ENCODE measurements around the gene CRYGB. TPM values are rescaled to one million over a fixed set of nuclear protein-coding genes. Genes with fewer than 3 reads are reported as not detected.

CRYGB gene
- total RNA-seq, 1 experiment from 2014 or later: not detected

GRCh38 chr2:208097313-208097712 lies 48.6 kb downstream of the CRYGB start:
- Histone ChIP-seq H2BK5ac (ENCODE audit: insufficient read length, low read length) (no peak overlapping the region), H2BK15ac (ENCODE audit: low read depth, low read length) (no peak overlapping the region), H3K4me2 (ENCODE audit: insufficient read depth, insufficient read length, low read length) (no peak overlapping the region), H4K5ac (ENCODE audit: insufficient read length, low read depth, low read length) (no peak overlapping the region), H4K8ac (replicated peaks; ENCODE audit: insufficient read length, low read depth, low read length) (no peak overlapping the region), H2AK5ac (ENCODE audit: insufficient read length, low read length) (no peak overlapping the region), H3K4me1 (ENCODE audit: insufficient read depth, low read length) (no peaks in the 10 kb centered on the region; the same call in 1 of the 2 replicates), H2BK20ac (ENCODE audit: low read depth, low read length, poor library complexity, severe bottlenecking) (no peak overlapping the region), H3T11ph (ENCODE audit: low read length) (no peak overlapping the region), H2BK120ac (ENCODE audit: low read depth, low read length, poor library complexity, severe bottlenecking) (no peak overlapping the region), H3K23ac (ENCODE audit: insufficient read length, low read depth, low read length) (no peak overlapping the region), H3K27ac (ENCODE audit: insufficient read length, low read depth, low read length) (no peak overlapping the region), H3K27me3 (ENCODE audit: insufficient read depth, low read length) (no peaks in the 10 kb centered on the region), H3K9me3 (ENCODE audit: control insufficient read depth, low read depth, low read length) (no peaks in the 10 kb centered on the region), H2BK12ac (ENCODE audit: insufficient read length, low read depth, low read length) (no peak overlapping the region), H3K14ac (ENCODE audit: insufficient read depth, low read length) (no peak overlapping the region), H3K79me2 (ENCODE audit: insufficient read depth, low read length) (no peaks in the 10 kb centered on the region), H2AFZ (ENCODE audit: low read length) (no peak overlapping the region), H3K23me2 (ENCODE audit: insufficient read length, low read depth, low read length, poor library complexity, severe bottlenecking) (no peaks in the 10 kb centered on the region), H3K9ac (ENCODE audit: extremely low read depth, insufficient read length, low read length) (no peak overlapping the region), H4K91ac (ENCODE audit: insufficient read length, low read depth, low read length) (no peak overlapping the region), H3K56ac (ENCODE audit: insufficient read length, low read depth, low read length) (no peak overlapping the region), H3K18ac (ENCODE audit: insufficient read length, low read depth, low read length) (no peak overlapping the region), H4K20me1 (ENCODE audit: control insufficient read depth, insufficient read depth, insufficient read length) (no peaks in the 10 kb centered on the region), H3K79me1 (ENCODE audit: insufficient read depth, low read depth, low read length, poor library complexity, severe bottlenecking) (no peaks in the 10 kb centered on the region), H3K4ac (ENCODE audit: low read depth, low read length) (no peak overlapping the region)
- no peak for DNase-seq
- WGBS (ENCODE audit: extremely low coverage, insufficient read length, low lambda C conversion rate): no CpG with 5 or more reads among the region's 3 CpGs
- H3K27ac Mint-ChIP-seq: no peak overlapping the region
- H3K9me3 Mint-ChIP-seq: peaks cover 0 to 3% of the 10 kb centered on the region in 2 experiments; a peak in 1 of 5 replicates
- peaks cover 7 to 9% of the 10 kb centered on the region in 2 experiments for H3K4me1 Mint-ChIP-seq
- no peaks in the 10 kb centered on the region for H3K36me3 Mint-ChIP-seq (ENCODE audit: insufficient read depth in 1 of 3, low read depth in 3 of 3)
- no peak for TF ChIP-seq CTCF (conservative IDR thresholded peaks at IDR 0.05)
- H3K27me3 Mint-ChIP-seq (ENCODE audit: low read depth): no peaks in the 10 kb centered on the region
- H3K4me3 Mint-ChIP-seq: no peak overlapping the region

Measured in H9 (cell line).